ENCODE measurements around the gene SPINK8. TPM values are rescaled to one million over a fixed set of nuclear protein-coding genes. Genes with fewer than 3 reads are reported as not detected.

Gene SPINK8
- total and polyA plus RNA-seq, 2 of the 8 experiments (the other 6 are each of a cell fraction or from before 2014, with no cell fraction given) = 0.29 TPM; not detected in 1

DNA sequence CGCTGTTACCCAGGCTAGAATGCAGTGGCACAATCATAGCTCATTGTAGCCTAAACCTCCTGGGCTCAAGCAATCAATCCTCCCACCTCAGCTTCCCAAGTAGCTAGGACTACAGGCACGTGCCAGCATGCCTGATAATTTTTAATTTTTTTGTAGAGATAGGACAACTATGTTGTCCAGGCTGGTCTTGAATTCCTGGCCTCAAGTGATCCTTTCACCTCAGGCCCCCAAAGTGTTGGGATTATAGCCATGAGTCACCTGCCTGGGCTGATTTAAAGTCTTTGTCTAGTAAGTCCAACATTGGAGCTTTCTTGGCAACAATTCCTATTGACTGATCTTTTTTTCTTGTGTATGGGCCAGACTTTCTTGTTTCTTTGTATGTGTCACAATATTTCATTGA is 28.1 kb downstream of the SPINK8 start:
- no peak overlapping the region for H3K9ac ChIP-seq (replicated peaks in 1 of 4; ENCODE audit: extremely low read depth in 1 of 4, low read depth in 3 of 4, low read length in 3 of 4)
- no peak overlapping the region for H2BK12ac ChIP-seq (ENCODE audit: low read depth, low read length)
- H3K4me3 ChIP-seq (ENCODE audit: extremely low read depth in 1 of 4, insufficient read depth in 2 of 4, low read depth in 3 of 4, low read length in 4 of 4) = no peak overlapping the region
- H3K79me1 ChIP-seq (ENCODE audit: low read depth, low read length) = no peaks in the 10 kb centered on the region; the same call in 1 of the 2 replicates
- no peak overlapping the region for H3K27ac ChIP-seq (ENCODE audit: low read depth, low read length)
- H3K36me3 ChIP-seq (ENCODE audit: control insufficient read depth in 2 of 4, insufficient read depth in 4 of 4, low read length in 3 of 4) = no peaks in the 10 kb centered on the region
- no peak overlapping the region for H3K56ac ChIP-seq (replicated peaks; ENCODE audit: insufficient read length, low read depth, low read length)
- H3K9me3 ChIP-seq (ENCODE audit: insufficient read depth in 2 of 2, low read depth in 1 of 2, low read length in 1 of 2) = no peaks in the 10 kb centered on the region
- H2BK120ac ChIP-seq (replicated peaks; ENCODE audit: low read depth, low read length) = no peak overlapping the region
- no peak overlapping the region for H4K91ac ChIP-seq (replicated peaks; ENCODE audit: insufficient read length, low read length)
- FAIRE-seq (no peak), DNase-seq (ENCODE audit: low read depth in 1 of 2, low spot score in 2 of 2) (no peak)
- no peak overlapping the region for H4K8ac ChIP-seq (ENCODE audit: extremely low read depth, insufficient read depth, low read length)
- no peak overlapping the region for H2AK5ac ChIP-seq (ENCODE audit: low read depth, low read length)
- no peaks in the 10 kb centered on the region for H4K20me1 ChIP-seq (replicated peaks in 1 of 2; ENCODE audit: control insufficient read depth in 1 of 2, insufficient read depth in 2 of 2, low read length in 2 of 2)
- H3K4ac ChIP-seq (replicated peaks; ENCODE audit: insufficient read length, low read depth, low read length) = no peak overlapping the region
- no peak overlapping the region for H2AFZ ChIP-seq (ENCODE audit: low read length)
- no peak overlapping the region for H2BK5ac ChIP-seq (ENCODE audit: low read depth, low read length)
- no peak overlapping the region for H3K23ac ChIP-seq (ENCODE audit: insufficient read length)
- CTCF ChIA-PET (ENCODE audit: partially characterized antibody) = no interaction called here
- H2BK20ac ChIP-seq (ENCODE audit: low read length) = no peak overlapping the region
- H4K5ac ChIP-seq (ENCODE audit: insufficient read length, low read depth, low read length) = no peak overlapping the region
- no peak overlapping the region for H3K4me2 ChIP-seq (ENCODE audit: insufficient read depth in 1 of 2, low read depth in 2 of 2, low read length in 2 of 2)
- no peak overlapping the region for H3K18ac ChIP-seq (ENCODE audit: extremely low read depth, low read length)
- POLR2A ChIA-PET (ENCODE audit: partially characterized antibody) = no interaction called here
- H3K4me1 ChIP-seq (replicated peaks in 1 of 4; ENCODE audit: control insufficient read depth in 3 of 4, insufficient read depth in 4 of 4, low read length in 3 of 4) = no peaks in the 10 kb centered on the region; a peak in 1 of 7 replicates
- H2BK15ac ChIP-seq (ENCODE audit: low read length) = no peak overlapping the region
- H3K27me3 ChIP-seq (replicated peaks in 1 of 4; ENCODE audit: control insufficient read depth in 3 of 4, extremely low read depth in 1 of 4, insufficient read depth in 3 of 4, low read length in 3 of 4) = peaks cover 0 to 8% (median 3%) of the 10 kb centered on the region in 4 experiments; a peak in 3 of 7 replicates
- whole genome bisulfite sequencing, 2 experiments (ENCODE audit: extremely low coverage in 1 of 2, insufficient coverage in 1 of 2, insufficient read length in 1 of 2, insufficient replicate concordance in 2 of 2, low coverage in 1 of 2, low lambda C conversion rate in 2 of 2, missing lambda C conversion rate in 1 of 2) = 58% methylated on average over 2 of the region's 2 CpGs; no CpG with 5 or more reads in 1 of the 2 experiments
- no peak overlapping the region for H3K14ac ChIP-seq (ENCODE audit: insufficient read length)
- TF ChIP-seq POLR2AphosphoS5 (IDR thresholded peaks at IDR 0.05; ENCODE audit: low read depth, low read length) (no peak), JUND (IDR thresholded peaks at IDR 0.05; ENCODE audit: low read length) (no peak), SP4 (IDR thresholded peaks at IDR 0.05; ENCODE audit: low read length) (no peak), POU5F1 (IDR thresholded peaks at IDR 0.05; ENCODE audit: low read depth, low read length) (no peak), EGR1 (IDR thresholded peaks at IDR 0.05; ENCODE audit: borderline replicate concordance, low read depth, low read length) (no peak)
- TF ChIP-seq, protein P1, sequence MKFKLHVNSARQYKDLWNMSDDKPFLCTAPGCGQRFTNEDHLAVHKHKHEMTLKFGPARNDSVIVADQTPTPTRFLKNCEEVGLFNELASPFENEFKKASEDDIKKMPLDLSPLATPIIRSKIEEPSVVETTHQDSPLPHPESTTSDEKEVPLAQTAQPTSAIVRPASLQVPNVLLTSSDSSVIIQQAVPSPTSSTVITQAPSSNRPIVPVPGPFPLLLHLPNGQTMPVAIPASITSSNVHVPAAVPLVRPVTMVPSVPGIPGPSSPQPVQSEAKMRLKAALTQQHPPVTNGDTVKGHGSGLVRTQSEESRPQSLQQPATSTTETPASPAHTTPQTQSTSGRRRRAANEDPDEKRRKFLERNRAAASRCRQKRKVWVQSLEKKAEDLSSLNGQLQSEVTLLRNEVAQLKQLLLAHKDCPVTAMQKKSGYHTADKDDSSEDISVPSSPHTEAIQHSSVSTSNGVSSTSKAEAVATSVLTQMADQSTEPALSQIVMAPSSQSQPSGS (IDR thresholded peaks at IDR 0.05; ENCODE audit: low read length) = no peak
- no peaks in the 10 kb centered on the region for H3K79me2 ChIP-seq (ENCODE audit: control insufficient read depth in 1 of 2, insufficient read depth in 2 of 2, low read length in 2 of 2)
- peaks cover 4% of the 10 kb centered on the region; the same call in 1 of the 2 replicates for H3K23me2 ChIP-seq (ENCODE audit: low read depth, low read length)
